T1000 (cell line): ENCODE results near the gene FCMR.

Source experiments
- DNase-seq: peaks from one replicate; lab custom pipeline; 2025; ENCODE audit warnings: mixed read lengths; lab: John Stamatoyannopoulos, UW

The FCMR gene, protein sequence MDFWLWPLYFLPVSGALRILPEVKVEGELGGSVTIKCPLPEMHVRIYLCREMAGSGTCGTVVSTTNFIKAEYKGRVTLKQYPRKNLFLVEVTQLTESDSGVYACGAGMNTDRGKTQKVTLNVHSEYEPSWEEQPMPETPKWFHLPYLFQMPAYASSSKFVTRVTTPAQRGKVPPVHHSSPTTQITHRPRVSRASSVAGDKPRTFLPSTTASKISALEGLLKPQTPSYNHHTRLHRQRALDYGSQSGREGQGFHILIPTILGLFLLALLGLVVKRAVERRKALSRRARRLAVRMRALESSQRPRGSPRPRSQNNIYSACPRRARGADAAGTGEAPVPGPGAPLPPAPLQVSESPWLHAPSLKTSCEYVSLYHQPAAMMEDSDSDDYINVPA

DNA sequence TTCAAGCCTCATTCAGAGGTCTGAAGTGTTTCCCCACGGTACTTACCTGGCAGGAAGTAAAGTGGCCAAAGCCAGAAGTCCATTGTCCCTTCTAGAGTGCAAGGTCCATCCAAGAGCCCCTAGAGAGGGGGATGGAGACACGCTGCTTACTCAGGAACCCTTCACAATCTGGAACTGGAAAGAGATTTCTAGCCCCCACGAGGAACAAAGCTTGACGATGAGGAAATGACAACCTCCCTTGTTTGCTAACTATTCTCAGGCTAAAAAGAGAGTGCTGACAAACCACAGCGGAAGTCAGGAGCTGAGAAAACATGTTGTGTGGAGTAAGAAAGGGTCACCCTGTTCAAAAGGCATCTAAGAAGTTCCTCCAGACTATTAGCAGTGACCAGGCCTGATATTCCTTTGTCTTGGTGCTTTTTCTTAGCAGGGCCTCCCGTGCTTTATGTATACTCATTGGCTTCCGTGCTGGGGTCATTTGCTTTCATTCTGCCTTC lies at the start of gene FCMR:
Gene FCMR (minus strand): TSS at position 170 of the 494 bp plus-strand sequence. CDS start 87 bp downstream, at position 83.
- DNase-seq, result no peak

DNA sequence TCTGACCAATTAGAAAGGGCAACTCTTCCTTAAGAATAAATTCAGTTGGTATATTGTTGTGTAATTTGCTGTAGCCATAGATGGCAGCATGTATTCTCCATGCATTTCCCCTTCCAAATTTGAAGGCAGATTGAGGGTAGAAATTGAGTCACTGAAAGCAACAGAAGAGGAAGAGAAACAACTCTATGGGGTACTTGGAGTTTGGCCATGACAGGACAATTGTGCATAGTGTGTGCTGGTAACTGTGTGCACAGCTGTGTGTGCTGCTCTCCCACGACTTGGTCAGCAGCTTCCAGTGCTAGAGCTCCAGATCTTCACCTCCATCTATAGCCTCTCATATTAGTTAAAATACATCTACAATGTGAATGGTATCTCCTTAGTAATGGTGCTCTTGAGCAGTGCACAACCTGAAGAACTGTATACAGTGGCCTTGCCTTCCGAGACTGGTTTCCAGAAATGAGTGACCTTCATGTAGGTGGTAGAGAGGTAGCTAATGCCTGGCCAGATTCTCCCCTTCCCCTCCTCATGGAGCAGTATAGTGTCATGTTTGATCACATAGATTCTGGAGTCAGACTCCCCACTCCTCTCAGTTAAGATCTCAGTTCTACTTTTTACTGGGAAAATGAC lies 49.4 kb upstream of the FCMR start:
- DNase-seq, result no peak

DNA sequence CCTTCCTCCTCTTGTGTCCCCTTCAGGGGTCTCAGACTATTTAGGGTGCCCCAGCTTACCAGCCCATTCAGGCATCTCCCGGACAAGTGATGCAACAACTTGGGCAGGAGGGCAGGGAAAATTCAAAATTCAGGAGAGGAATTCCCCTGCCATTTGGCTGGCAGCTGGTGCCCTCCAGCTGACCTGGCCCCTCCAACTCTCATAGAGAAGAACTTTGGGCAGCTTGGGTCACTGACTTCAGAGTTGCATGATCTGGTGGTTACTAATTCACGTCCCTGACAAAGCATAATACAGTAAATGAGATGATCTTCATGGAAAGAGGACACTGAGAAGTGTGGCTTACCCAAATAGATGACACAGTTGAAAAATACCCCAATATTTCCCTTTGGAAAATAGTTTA lies 48.7 kb upstream of the FCMR start, which contains the start of gene FCAMR:
Gene FCAMR (minus strand): TSS at position 15 of the 400 bp plus-strand sequence. CDS start 335 bp downstream, outside the sequence.
- DNase-seq, result no peak

DNA sequence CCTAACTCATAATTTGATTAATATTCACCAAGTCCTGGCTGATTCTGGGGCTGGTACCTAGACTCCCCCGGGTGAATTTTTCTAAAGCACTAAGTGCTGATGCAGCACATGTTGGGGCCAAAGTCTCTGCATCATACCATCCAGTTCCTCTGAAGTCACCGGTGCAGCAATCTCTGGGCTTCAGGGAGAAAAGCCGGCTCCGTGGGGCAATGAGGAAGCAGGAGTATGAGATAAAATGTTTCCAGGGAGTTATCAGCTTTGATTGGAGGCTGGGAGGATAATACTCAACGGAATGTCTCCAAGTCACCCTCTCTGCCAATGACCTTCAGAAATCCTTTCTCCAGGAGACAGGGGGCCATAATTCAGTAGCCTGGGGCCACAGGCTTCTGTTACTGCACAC lies 47.3 kb upstream of the FCMR start:
- DNase-seq, result no peak

DNA sequence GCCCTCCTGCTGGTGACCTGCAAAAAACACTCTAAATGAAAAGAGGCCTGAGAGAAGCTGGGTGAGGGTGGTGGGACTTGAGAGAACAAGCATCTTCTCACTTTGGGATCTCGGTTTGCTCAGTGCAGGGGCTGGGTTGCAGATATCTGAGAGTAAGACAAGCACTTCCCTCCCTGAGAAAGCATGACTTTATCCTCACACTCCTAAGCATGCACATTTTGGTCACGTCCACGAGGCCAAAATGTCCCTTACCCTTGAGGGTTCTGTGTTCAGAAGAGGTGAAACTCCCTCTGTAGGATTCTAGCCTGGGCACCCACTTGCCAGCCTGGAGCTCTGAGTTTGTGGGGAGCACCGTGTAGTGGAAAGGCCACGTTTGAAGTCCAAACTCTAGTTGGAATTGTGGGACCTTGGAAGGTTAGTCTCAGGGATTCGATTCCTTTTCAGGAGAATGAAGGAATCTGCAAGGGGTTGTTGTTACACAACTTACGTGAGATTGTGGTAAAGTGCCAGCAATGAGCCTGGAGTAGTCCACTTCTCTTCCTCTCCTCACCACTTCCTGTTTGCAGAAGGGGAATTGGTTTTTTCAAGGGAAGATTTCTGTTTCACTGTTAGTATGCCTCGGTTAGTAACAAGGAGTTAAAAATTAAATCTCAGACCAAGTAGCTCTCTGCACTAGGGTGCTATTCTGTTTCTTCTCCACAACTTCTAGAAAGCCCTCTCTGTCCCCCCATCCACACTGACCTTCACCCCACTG lies 45.5 kb upstream of the FCMR start:
- DNase-seq, result no peak

DNA sequence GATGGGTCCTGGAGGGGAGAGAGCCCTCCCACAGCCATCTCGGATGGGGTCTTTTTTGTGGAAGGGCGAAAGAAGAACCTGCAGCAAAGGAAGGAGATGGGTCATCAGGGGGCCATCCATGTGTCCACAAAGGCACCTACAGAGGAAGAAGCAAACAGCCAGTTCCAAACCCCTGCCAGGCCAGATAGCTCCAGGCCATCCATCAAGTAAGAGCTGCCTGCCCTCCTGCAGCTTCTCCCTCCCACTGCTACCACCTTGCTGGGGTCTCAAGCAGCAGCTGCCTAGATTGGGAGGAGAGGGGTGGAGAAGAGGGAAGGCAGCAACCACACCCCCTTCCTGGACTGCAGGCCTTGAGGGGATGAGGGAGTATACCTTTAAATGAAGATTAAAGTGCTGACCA lies 44.0 kb upstream of the FCMR start:
- no peak for DNase-seq

DNA sequence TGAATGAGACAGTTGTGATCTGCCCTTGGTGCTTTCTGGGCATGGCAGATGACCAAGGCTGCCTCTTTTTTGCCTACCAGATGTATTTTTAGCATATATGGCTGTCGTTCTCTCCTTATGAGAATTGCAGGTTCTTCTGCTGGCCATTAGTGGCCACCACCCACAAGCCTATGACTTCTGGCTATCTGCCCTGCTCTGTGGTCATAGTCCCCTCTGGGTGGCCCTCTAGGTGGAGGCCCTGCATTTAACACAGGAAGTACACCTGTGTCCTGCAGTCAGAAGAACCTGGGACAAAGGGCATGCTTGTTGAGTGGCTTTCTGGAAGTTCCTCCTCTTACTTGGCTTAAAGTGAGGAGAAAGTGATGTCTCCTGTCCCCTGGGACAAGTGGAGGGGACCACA lies 42.0 kb upstream of the FCMR start:
- DNase-seq, result no peak

DNA sequence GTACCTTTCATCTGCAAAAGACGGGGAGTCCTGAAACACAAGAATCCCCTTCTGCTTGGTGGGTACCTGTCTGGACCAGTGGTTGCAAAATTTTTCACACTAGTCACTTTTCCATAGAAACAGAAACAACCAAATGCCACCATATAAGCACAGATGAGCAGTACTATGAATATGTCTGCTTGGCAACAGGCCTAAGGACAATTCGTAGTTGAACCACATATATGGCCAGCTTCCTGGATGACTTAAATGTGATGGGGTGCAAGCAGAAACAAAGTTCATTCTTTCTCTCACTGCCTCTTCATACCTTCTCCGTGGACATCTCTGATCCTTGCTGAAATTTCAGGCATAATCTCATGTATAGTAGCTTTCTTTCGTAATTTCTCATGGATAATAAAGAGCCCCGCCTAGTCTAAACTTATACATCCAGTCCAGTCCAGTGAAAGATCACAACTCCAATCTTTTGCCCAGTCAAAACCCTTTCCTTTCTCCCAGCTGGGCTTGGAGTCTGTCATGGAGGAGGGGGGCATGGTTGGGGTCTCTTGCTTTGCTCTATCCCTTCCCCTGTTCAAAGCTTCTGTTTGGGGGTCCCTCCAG lies 41.5 kb upstream of the FCMR start:
- DNase-seq, result no peak

DNA sequence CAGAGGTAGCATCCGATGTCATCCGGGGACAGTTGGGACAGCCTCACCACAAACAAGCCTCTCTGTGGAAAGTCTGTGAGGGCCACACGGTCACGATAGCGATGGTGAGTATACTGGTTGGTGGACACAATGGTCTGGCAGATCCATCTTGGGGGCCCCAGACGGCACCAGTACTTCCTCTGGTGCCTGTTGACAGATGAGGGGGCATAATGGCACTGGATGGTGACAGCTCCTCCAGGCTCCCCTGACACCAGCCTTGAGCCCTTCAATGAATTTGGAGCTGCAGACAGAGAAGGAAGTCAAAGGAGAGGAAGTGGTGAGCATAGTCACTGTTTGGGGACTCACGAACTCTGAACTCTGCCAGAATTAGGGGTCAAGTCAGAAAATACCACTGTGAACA lies 40.5 kb upstream of the FCMR start:
- no peak for DNase-seq

DNA sequence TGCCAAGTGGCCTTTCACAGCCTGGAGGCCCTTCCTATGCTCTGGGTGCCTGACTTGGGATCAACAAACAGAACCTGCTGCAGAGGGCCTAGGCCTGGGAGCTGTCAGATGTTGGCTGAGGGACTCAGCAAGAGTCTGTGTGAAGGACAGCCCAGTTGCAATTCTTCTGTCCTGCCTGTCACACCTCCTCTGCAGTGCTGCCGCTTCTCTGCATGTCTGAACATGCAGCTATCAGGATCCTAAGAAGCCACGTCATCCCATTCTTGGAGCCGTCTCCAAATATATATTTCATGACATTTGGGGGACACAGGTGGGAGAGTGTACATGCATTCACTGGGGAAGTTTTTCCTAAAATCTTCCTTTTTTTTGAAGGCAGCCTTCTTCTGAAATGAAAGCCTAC lies 39.9 kb upstream of the FCMR start:
- no peak for DNase-seq

DNA sequence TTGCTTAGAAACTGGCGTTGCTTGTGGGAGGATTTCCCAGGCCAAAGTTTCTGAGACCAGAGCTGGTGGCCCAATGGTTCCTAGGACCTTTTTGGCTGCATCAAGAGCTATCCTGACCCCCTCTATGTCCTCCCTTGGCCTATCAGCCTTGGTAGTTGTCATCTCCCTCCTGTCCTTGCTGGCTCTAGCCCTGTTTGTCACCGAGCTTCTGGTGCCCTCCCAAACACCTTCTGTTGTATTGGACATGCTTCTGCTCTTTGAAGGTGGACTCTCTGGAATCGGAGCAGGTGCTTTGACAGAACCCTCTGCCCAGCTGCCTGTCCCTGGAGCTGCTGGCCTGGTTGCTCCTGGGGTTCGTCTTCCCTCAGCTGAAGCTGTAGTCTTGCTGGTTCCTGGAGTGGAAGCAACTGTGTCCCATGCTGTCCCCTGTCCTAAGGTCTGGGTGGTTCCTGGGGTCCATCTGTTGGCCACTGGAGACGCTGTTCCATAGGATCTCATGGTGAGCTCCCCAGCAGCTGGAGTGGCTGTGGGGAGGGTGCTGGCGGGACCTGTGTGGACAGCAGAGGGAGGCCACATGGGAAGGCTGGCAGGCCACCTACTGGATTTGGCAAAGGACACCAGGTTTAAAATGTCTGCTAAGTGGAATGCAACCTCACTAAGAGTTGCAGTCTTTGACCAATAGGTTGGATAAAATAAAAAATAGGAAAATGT lies 39.1 kb upstream of the FCMR start:
- no peak for DNase-seq

DNA sequence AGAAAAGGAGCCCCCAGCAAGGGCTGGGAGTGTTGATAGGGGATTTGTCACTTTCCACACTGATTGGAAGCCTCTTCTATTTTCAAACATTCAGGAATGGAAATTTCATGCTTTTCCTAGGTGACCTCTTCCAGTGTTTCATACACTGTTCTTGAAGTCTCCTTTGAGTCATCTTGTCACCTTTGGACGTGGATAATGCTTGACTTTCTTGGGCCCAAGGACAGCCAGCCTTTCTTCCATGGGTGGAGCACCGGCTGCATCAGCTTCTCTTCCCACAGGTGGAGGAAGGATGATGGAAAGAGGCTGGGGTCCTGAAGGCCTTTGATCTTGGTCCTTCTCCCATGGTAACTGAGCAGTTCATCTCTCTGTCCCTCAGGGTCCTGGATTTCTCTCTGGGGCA lies 36.4 kb upstream of the FCMR start:
- no peak for DNase-seq

DNA sequence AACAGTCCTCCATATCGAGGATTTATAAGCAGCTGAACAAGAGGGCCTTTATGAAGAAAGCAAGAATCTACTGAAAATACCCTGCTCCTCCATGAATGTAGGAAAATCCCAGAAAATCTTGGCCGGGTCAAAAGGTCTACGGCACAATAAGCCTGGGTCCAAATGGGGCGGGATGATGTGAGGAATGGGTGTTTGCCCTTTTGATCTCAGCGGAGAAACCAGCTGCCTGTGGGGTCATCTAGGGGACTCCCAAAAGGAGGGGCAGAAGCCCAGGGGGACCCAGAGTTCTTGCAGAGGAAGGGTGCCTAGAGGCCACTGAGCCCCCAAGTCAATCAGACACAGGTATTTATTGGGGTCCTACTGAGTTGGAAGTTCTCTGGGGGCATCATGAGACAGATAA lies 35.9 kb upstream of the FCMR start:
- DNase-seq, result no peak

DNA sequence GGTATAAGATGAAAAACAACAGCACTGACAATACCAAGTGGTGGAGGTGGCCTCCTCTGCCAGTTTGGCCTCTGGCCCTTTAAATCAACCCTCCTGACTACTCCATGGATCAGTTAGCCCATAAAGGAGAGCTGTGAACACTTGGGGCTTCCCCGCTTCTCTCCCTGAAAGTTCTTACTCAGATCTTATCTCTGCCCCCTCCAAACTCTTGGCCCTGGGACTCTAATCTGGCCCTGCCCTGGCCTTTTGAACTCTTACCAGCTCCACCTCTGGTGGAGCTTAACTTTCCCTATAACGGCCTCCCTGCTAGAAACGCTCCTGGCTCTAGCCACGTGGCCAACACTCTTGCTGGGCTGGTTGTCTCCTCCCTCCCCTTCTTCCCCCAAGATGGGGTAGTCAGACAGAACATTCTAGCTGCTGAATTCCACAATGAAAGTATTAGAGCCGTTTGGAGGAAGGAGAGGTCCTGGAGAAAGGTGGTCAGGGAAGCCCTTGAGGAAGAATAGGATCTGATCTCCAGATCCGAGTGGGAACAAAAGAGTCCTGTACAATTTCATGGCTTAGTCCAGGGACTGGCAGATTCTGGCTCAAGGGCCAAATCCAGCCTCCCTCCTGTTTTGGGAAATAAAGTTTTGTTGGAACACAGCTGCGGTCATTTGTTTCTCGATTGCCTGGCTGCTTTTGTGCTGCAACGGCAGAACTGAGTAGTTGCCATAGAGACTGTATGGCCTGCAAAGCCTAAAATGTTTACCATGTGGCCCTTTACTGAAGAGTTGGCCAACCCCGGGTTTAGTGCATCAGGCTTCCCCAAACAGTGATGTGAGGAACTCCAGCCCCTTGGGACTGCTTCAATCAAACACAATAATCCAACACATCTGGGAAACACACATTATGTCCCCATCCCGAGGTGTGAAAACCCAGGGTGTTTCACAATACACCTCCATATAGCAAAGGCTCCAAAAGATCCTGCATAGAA lies 34.0 kb upstream of the FCMR start:
- no peak for DNase-seq

DNA sequence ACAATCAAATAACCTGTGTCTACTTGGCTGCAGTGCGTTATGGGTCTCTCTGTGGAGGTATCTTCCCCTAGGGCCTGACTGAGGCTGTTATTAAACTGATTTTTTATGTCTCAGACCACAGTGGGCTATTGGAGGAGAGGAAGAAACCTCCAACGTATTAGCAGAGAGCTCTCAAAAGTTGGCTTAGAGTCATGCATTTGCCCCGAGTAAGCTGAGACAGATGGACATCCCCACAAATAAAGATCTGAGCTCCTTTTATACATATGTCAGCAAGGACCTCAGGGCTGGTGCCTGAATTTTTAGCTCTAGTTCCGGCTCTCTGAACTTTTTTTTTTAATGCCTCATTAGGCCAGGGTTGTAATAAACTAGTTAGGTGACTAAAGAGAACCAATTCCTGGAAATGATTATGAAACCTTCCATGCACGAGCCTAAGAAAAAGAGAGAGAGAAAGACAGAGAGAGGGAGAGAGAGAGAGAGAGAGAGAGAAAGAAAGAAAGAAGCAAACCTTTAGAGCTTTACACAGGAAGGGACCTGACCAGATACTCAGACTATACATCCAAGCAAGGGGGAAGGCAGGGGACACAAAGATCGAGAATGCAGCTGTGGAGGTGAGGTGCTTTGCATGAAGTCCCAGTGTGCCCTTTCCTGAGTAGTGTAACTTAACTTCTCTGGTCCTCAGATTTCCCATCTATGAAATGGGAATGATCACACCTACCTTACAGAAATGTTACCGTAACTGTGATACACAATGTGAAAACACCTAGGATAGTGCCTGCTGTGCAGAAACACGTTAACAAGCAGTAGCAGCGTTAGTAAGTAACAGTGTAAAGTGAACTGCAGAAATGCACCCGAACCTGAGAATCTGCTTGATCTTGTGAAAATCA lies 33.0 kb upstream of the FCMR start:
- no peak for DNase-seq

DNA sequence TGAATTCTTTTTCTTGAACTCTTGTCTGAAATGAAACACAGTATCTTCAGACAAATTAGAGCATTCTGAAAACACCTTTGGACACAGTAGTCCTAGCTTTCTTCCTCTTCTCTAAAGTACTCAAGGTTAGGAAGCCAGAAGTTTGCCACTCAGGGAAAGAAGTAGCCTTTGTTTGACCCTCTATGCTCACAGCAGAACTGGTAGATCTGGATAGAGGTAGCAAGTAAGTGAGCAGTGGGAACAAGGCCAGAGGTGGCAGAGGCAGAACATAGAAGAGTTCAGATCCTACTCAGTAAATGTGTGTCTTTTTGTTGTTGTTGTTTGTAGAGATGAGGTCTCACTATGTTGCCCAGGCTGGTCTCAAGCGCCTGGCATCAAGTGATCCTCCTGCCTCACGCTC lies 31.9 kb upstream of the FCMR start:
- no peak for DNase-seq

DNA sequence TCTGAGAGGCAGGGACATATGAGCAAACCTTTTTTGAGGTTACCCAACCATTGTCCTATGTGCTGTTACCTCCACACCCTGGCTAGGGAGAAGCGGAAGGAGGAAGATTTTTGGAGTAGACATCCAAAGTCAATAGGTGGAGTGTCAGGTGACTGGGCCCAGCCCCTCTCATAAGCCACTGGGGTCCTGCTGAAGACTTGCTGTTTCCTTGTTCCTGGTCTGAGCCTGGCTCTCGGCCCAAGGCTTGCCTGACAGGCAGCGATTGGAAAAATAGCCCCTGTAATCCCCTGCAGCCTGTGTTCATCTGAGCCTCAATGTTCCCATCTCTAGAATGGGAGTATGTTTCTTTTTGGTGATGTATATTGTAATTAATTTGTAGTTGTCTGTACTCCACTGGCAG lies 31.4 kb upstream of the FCMR start:
- DNase-seq, result no peak

DNA sequence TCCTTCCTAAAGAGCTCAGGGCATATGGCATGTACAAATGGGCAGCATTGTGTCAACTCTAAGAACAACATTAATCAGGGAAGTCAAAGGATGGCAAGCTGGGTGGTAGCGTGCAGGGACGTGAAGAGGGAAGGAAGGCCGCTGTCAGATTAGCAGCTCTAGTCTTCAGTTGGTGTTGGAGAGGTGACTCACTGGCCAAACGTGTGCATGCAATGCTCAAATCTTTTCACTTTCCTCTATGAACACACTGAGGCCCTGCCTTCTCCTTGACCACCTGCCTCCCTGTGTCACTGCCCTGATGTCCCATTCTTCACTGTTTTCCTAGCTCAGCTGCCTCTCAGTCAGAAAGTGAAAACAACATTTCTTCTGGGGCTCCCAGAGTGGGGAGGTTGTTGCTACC lies 30.4 kb upstream of the FCMR start:
- no peak for DNase-seq

DNA sequence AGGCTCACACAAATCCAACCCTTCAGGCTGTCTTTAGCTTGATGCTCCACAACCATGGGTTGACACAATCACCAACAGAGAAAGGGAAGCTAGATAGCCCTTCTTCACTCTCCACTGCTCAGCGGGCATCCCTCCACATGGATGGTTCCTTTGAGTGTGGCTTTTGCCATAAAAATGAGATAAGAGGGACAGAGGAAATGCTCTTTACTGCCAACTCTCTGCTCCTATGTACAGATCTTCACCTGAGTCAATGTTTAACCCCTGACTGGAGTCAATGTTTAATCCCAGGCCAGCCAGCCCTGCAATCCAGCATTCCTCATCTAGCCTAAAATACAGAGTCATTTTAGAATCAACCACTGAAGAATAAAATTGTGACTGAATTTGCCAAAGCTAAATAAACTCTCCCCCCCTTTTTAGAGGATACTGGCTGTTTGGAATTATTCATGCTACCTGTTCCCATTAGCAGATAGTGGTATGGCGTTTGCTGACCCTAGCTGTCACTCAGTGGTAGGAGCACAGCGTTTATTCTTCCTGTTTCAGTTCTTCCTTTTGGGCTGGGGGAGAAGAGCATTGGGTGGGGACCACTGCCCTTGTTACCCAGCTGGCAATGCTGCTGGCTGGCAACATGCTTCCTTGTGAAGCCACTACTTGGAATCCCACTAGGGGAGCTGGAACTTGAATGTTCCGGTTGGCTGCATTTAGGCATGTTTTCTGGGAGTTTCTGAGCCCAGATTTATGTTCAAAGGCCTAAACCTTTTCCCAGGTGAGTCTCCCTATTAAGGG lies 29.8 kb upstream of the FCMR start:
- DNase-seq, result no peak
